Peyer's patch (tissue), 4 donors: Measurements from ENCODE around the gene PHC1. TPM values are rescaled to one million over a fixed set of nuclear protein-coding genes. Genes with fewer than 3 reads are reported as not detected.
A peak's percentile ranks its signal among the peaks of the same experiment; 100 is the strongest.

Experiments
- DNase-seq, 3 donors: peaks; one replicate each; pipeline ENCODE4 v3.0.0-alpha.2; 2017 to 2019
- H3K27ac ChIP-seq, 4 donors: fragments of 200-600 bp; sonication (generic); one replicate each; pipeline ENCODE4 v1.5.1; 2016 to 2019
- H3K27me3 ChIP-seq, 2 donors: fragments of 200-600 bp; sonication (generic); one replicate each; pipeline ENCODE4 v1.5.1; 2019
- H3K36me3 ChIP-seq, 3 donors: fragments of 200-600 bp; sonication (generic); one replicate each; pipeline ENCODE4 v1.5.1; 2016 to 2019
- H3K4me1 ChIP-seq, 4 donors: fragments of 200-600 bp; sonication (generic); one replicate each; pipeline ENCODE4 v1.5.1; 2016 to 2019
- H3K4me3 ChIP-seq, 4 donors: fragments of 200-600 bp; sonication (generic); 1 replicate in 3 of 4; 2 replicates in 1 of 4; pipeline ENCODE4 v1.5.1; 2016 to 2019; ENCODE audit warnings: mild to moderate bottlenecking in 1 of 4
- H3K9me3 ChIP-seq, 4 donors: fragments of 200-600 bp; sonication (generic); one replicate each; pipeline ENCODE4 v1.5.1; 2016 to 2019; ENCODE audit warnings: mild to moderate bottlenecking in 1 of 4
- CTCF ChIP-seq, 6 experiments: fragments of 450-650 bp in 4 of 6; fragments of 200-600 bp in 2 of 6; sonication (generic) in 1 of 6; IDR thresholded peaks; one replicate each; pipeline ENCODE4 v1.5.1; 2017 to 2019; ENCODE audit warnings: antibody characterized with exemption in 6 of 6, mild to moderate bottlenecking in 3 of 6, moderate library complexity in 1 of 6
- POLR2A ChIP-seq, 2 donors: fragments of 450-650 bp; IDR thresholded peaks; one replicate each; pipeline ENCODE4 v1.5.1; 2017; ENCODE audit warnings: antibody characterized with exemption in 2 of 2, mild to moderate bottlenecking in 2 of 2, moderate library complexity in 2 of 2
- total RNA-seq, 4 donors: library from RNA; depleted of rRNA; stranded (reverse); fragments of >200 nt; gene quantifications; one replicate each; pipeline ENCODE4 v1.1.0, GENCODE V29; 2016

Gene PHC1
- total RNA-seq, 4 donors from 2014 or later: 11.2 to 52.8 (median 31.0) TPM

- peak overlapping the region in 1 of 4 donors; percentile 55 for H3K27ac ChIP-seq
- no peaks in the 10 kb centered on the region for H3K4me1 ChIP-seq
- no peaks in the 10 kb centered on the region for H3K9me3 ChIP-seq
- H3K4me3 ChIP-seq: no peak overlapping the region
- no peaks in the 10 kb centered on the region for H3K36me3 ChIP-seq
- TF ChIP-seq CTCF (IDR thresholded peaks at IDR 0.05): no peak
- no peak for TF ChIP-seq POLR2A (IDR thresholded peaks at IDR 0.05)
- peak in 2 of 3 donors; percentile 42 to 70 for DNase-seq
- H3K27me3 ChIP-seq: no peaks in the 10 kb centered on the region
These were observed 39.6 kb downstream of the PHC1 start for GRCh38 chr12:8953773-8954402.

- no peak for TF ChIP-seq POLR2A (IDR thresholded peaks at IDR 0.05)
- no peak for TF ChIP-seq CTCF (IDR thresholded peaks at IDR 0.05)
- Histone ChIP-seq H3K27me3 (no peaks in the 10 kb centered on the region), H3K4me3 (no peak overlapping the region), H3K27ac (no peak overlapping the region), H3K36me3 (no peaks in the 10 kb centered on the region), H3K9me3 (no peaks in the 10 kb centered on the region), H3K4me1 (no peaks in the 10 kb centered on the region)
- DNase-seq: no peak
These were observed 41.8 kb downstream of the PHC1 start for GRCh38 chr12:8956073-8956472.

DNA sequence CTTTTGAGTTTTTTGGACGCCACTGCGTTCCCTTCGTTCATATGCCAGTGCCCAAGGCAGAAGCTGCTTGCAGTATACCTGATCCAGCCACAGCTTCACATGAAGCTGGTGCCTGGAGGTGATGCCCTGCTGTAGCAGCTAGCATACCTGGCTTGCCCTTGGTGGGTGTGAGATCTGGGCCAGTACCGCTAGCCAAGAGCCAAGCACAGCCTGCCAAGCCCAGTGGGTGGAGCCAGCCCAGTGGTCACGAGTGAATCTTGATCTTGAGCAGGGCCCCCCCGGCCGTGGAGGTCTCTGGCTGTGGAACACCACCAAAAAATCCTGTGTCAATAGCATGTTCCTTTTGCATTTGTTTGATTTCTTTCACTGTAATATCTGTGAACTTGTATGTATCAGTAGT, 42.5 kb downstream of the PHC1 start:
- Histone ChIP-seq H3K27ac (peak overlapping the region in 1 of 4 donors; percentile 4), H3K4me3 (no peak overlapping the region), H3K27me3 (no peaks in the 10 kb centered on the region), H3K9me3 (no peaks in the 10 kb centered on the region), H3K36me3 (no peaks in the 10 kb centered on the region), H3K4me1 (no peaks in the 10 kb centered on the region)
- no peak for DNase-seq
- TF ChIP-seq CTCF (IDR thresholded peaks at IDR 0.05) (no peak), POLR2A (IDR thresholded peaks at IDR 0.05) (no peak)

- H3K4me3 ChIP-seq: no peak overlapping the region
- no peak for DNase-seq
- no peak overlapping the region for H3K27ac ChIP-seq
- no peaks in the 10 kb centered on the region for H3K9me3 ChIP-seq
- no peak for TF ChIP-seq POLR2A (IDR thresholded peaks at IDR 0.05)
- TF ChIP-seq CTCF (IDR thresholded peaks at IDR 0.05): no peak
- H3K27me3 ChIP-seq: no peaks in the 10 kb centered on the region
- no peaks in the 10 kb centered on the region for H3K36me3 ChIP-seq
- H3K4me1 ChIP-seq: no peaks in the 10 kb centered on the region
These were observed 43.3 kb downstream of the PHC1 start for GRCh38 chr12:8957561-8957960.

GRCh38 chr12:8958066-8958465, 43.8 kb downstream of the PHC1 start:
- no peak for TF ChIP-seq CTCF (IDR thresholded peaks at IDR 0.05)
- TF ChIP-seq POLR2A (IDR thresholded peaks at IDR 0.05): no peak

DNA sequence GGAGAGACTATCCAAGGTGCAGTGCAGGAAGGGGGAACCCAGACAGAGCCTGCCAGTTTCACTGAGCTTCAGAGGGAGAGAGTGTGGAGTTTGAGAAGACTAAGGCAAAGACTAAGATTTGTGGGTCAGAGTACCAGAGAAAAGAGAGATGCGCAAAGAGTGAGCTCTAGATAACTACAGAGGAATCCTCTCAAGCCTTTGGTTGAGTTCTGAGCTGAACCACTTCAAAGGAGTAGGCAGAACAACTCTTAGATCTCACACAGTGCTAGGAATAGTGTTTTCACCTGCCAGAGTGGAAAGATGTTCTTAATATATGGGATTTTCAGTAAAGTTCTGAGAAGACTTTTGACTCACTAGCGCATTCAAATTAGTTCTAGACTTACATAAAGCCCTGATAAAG, 45.9 kb downstream of the PHC1 start:
- H3K27me3 ChIP-seq: no peaks in the 10 kb centered on the region

More at GRCh38 chr12:8958066-8958465, 43.8 kb downstream of the PHC1 start:
- no peaks in the 10 kb centered on the region for H3K36me3 ChIP-seq
- DNase-seq: no peak
- no peaks in the 10 kb centered on the region for H3K9me3 ChIP-seq
- no peaks in the 10 kb centered on the region for H3K27me3 ChIP-seq
- no peak overlapping the region for H3K4me3 ChIP-seq
- no peaks in the 10 kb centered on the region for H3K4me1 ChIP-seq
- no peak overlapping the region for H3K27ac ChIP-seq

More for the DNA sequence above, 45.9 kb downstream of the PHC1 start:
- Histone ChIP-seq H3K27ac (no peak overlapping the region), H3K4me3 (no peak overlapping the region), H3K36me3 (no peaks in the 10 kb centered on the region), H3K4me1 (no peaks in the 10 kb centered on the region), H3K9me3 (no peaks in the 10 kb centered on the region)
- TF ChIP-seq CTCF (IDR thresholded peaks at IDR 0.05) (no peak), POLR2A (IDR thresholded peaks at IDR 0.05) (no peak)
- DNase-seq: no peak
